GM18858 (cell line): Measurements from ENCODE around the gene ACOXL.
A peak's percentile ranks its signal among the peaks of the same experiment; 100 is the strongest.
"Not testable (repeated sequence)": the region's sequence is repeated elsewhere in the genome, so short reads cannot be mapped to it uniquely, and the experiment has no call there.

Experiments used
- ATAC-seq: cut with Tn5 transposase; IDR thresholded peaks from one replicate; pipeline ENCODE4 v1.9.1; 2021; ENCODE audit not compliant: unreplicated experiment

The ACOXL gene

DNA sequence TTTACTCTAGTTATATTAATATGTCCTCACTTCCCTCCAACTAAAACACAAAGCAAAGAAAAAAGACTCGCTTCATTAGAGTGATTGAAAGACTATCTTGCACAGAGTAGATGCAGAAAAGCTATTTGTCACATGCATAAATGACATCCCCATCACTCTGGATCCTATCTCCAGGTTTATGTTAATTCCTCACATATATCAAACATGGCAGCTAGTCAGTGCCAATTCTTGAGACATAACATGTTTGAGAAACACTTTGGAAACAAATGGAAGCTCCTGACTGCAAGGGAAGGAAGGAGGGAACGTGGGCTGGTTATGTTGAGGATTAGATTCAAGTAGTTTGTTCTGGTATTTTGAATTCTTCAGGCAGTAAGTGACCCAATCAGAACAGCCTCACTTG, 298.6 kb downstream of the ACOXL start:
- ATAC-seq, result peak; percentile 9

DNA sequence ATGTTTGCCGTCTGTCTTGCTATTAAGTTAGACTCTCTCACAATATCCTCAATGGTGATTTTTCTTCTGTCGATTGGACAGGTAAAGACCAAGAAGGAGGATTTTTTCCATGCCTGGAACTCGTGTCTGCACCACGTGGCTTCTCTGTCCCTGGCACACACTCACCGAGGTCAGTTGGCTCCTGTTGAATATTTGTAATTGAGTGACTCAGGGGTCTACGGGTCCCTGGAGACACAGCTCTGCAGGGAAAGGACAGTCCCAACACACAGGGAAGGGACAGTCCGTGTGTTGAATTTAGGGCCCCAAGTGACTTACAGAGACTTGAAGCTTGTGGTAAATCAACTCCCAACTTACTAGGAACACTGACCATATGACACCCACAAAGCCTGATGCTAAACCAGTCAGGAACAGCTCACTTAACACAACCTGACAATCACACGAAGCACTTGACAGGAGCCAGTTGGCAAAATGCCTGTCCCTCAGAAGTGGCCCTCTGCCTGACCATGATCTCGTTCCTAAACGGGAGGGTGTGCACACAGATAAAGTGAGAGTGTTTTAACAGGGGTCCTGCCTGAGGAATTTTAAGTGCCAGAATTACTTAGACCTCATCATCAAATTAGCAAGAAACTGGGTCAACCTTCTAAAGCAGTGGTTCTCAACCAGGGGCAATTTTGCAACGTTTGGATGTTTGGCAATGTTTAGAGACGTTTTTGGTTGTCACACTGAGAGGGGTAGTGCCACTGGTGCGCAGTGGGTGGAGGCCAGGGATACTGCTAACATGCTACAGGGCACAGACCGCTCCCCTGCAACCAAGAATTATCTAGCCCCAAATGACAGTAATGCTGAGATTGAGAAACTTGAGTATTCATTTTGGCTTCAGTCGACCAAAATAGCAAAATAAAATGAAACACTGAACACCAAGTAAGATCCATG, 299.4 kb downstream of the ACOXL start:
- no peak for ATAC-seq

DNA sequence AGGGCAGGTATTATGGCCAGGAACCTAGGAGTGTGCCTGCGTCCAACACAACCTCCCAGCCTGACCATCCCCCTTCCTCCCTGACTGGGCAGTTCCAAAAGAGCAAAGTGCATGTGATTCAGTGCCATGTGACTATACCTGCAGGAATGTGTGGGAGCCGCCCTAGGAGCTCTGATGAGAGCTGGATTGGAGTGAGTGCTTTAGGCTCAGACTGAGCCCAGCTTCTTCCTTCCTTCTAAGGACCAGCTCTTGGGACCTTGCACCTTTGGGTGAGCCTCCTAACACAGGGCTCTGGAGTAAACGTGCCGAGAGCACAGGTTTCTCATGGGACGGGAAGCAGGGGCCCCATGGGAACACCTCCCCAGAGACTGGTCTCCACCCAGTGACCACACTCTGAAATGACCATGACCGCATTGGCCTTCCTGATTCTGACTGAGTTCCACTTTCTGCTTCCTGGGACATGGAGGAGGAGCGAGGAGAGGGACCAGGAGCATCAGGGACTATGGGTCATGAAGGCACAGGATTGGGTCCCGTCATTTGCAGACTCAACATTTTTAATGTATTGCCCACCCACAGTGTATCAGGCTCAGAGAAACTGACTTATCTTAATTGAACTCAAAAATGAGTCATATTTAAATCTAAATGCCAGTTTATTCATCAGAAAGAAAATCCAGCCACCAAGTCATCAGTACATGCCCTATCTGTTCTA, 300.5 kb downstream of the ACOXL start:
- ATAC-seq, result no peak

DNA sequence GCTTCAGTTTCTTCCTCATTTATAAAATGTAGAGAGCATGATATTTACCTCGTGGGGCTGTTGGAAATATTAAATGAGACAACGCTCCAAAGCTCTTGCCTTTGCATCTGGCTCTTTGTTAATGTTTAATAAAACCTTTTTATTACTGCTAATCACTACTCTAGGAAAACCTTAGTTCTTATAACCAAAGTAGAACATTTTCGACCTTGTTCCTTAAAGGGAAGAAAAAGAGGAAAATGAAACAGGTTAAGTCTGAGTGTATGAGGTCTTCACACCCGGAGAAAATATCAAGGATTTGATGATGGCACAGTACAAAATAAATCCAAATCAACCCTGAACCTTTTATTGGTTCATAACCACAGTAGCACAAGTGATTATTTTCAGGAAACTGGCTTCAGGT, 301.8 kb downstream of the ACOXL start:
- ATAC-seq, result no peak

DNA sequence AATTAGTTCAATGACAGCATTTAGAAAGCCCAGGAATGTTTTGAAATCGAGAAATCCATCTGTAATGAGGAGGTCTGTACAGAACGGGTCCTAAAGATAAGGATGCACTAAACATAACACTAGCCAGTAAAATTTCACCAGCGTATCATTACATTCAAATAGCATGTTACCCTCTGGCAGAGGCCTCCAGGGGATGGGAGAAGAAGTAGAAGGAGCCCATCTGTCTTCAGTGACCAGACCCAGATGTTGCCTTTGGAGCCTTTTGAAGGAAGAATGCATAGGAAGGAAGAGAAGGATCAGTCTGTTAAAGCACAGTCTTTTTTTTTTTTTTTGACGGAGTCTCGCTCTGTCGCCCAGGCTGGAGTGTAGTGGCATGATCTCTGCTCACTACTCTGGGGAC, 302.2 kb downstream of the ACOXL start:
- ATAC-seq, result no peak

DNA sequence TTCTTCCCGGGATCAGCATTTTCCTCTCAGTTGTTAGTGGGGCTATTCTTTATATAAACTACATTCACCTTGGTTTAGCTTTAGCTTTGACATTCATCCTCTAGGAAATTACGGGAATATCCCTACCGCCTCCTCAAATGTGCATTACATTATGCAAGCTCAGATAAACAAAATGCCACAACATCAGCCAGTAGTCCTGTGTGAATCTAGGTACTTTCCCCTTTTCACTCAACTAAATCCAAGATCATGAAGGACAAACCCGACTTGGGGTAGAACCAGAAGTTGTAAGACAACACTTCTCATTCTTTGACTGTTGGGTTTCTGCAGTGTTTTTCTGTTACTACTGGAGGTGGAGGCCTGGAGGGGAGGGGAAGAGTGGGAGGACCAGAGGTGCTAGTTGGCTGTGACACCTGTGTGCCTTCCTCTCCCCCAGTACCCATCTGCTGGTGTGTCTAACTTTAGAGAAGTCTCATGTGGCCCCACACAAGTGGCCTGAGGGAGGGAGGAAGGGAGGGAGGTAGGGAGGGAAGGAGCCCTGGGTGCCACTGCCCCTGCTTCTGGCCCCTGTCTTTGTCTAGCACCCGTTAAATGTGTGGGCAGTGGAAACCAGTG, 303.6 kb downstream of the ACOXL start:
- no peak for ATAC-seq

DNA sequence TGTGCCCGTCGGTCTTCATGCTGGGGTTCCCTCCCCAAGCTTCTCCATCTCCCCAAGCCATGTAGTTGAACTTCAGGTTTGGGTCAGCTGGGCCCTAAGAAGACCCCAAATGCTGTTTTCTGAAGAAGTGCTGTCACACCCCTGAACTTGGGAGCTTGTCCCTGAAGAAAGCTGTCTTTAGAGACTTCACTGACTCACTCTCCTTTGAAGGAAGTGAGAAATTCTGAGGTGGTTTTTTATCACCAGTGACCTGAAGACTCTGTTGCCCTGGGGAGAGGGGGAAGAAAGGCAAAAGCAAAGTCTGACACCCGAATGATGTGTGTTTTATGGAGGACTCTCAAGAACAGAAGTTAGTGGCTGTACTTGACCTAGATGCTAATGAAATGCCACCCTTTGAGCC, 304.8 kb downstream of the ACOXL start:
- ATAC-seq, result no peak

DNA sequence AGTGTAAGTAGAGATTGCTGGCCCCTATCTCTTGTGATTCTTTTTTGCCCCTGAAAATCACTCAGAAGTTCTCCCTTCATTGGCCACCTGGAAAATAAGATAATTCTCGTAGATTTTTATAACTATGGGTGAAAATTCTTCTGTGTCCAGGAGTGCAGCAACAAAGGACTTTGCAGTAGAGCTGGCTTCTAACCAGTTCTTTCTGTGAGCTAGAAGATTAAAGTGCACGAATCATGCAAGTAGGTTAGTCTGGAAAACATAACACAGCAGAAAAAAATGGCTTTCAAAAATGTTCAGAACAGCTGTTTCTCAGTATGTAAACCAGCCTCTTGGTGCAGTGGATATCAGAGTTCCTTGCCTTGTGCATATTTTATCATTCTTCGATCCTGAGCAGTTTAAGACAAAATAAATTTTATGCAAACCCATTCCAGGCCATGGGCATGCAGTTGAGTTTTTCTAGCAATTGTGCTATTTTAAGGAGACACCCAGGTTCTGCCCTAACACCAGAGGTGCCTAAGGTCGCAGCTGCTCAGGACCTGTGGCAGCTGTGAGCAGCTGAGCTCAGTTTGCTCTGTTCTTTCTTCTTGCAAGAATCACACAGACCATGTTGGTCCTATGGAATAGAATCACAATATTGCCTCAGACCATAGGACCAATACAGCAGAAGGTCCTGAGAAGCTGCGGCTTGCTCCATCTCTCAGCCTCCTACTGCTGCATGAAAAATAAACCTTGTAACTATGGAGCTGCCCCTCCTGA, 307.4 kb downstream of the ACOXL start:
- no peak for ATAC-seq

DNA sequence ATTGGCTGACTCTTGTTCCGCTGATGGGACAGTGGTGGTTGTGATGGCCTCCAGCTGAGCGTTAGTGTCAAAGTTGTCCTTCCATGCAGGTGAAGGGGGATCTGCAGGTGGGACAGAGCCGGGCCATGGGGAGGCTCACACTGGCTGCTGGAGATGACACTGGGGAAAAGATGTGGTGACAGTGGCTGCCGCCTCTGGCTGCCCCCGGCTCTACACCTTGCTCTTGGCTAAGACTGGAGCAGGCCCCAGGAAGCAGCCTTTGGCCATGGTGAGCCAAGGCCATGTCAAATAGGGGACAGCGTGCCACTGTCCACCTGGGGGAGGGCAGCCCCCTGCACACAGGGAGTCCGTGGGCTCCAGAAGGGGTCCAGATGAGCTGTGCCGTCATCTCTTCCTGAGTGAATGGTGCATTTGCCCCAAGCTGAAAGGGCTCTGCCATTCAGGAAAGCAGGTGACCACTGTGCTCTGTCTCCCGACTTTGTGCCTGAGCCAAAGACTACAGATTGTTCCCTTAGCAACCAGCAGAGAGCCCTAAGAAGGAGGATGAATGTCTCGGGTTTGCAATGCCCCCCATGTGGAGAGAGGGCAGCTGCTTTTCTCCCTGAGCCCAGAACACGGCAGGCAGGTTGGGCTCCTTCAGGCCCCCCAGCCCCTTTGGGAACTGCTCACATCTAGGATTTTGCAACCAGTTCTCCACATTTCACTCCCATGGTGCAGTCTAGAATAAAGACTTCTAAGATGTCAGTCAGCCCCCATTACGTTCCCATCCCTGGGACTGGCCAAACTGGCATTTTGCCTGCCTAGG, 309.2 kb downstream of the ACOXL start:
- no peak for ATAC-seq

DNA sequence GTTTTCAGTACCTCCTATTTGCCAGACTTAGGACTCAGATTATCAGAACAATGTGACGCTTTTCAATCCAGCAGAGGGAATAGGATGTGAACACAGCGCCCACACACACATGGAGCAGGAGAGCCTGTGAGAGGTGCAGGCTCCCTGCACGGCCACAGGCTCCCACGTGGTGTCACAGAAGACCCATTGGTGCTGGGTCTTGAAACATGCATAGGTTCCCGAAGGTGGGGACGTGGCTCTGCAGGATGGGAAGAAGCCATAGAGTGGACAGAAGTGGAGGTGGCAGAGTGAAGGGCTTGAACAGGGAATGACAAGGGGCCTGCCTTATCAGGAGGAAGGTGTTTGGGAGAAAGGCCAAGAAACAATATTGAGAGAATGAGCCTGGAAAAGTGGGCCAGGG, 309.9 kb downstream of the ACOXL start:
- ATAC-seq, result no peak

DNA sequence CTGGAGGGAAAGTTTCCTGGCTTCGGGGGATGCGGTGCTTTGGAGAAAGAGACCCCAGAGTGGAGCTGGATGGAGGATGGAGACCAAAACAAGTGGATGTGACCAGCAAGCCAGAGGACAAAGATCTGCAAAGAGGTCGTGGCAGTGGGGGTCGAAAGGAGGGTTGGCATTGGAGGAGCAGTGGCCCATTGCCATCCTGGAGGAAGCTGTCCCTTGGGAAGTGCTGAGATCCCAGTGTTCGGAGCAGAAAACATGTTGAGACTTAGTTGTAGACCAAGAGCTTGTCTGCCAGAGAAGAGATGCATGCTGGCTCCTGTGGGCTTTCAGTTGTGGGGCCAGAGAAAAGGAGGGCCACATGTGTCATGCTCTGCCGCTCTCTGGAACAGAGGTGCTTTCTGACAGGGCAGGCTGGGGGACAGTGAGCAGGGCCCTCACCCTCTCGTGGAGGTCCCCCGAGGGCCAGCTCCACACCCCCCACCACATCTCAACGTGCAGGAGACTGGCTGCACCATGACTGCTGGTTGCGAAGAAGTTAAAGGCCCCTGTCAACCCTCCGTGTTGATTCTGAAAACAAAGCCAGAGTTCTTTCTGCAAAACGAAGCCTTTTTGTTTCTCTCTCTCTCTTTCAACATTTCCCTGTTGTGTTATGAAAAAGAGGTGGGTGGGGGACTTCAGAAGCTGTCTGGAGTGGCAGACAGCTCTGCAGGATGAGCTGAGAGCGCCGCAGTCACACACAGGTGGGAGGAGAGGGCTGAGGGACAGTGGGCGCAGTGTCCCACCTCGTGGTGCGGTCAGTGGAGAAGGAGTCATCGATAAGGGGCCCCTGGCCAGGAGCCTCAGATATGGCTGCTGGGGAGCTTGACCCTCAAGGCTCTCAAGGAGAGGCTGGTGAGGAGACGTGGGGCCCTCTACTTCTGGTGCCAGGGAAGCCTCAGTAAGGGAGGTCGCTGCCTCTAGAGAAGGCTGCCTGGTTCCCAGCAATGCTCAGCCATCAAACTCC, 310.7 kb downstream of the ACOXL start:
- no peak for ATAC-seq

DNA sequence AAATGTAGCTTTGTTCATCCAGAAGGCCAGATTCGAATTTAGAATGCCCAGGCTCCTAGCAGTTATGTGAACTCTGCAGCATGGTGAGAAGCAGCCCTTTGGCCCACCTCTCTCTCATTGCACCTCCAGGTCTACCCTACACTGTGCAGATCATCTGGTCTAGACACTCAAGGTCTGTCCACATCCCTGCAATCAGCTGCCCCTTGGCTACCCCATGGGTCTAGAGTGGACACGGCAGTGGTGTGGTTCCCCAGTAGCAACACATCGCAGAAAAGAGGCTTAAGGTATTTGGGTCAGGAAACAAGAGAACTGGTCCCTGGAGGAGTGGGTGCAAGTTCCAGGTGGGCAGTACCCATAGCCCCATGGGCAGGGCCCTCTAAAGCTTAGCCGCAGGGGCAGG, 311.7 kb downstream of the ACOXL start:
- ATAC-seq, result no peak

DNA sequence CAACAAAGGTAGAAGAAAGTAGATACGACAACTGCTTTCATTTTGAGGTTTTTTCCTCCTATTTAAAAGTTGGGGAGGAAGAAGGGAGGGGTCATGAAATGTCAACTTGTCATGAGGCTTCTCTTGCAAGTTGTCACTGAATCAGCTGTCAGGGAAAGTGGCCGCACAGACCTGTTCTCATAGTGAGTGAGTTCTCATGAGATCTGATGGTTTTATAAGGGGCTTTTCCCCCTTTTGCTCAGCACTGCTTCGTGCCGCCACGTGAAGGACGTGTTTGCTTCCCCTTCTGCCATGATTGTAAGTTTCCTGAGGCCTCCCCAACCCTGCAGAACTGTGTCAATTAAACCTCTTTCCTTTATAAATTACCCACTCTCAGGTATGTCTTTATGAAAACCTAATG, 312.9 kb downstream of the ACOXL start:
- not testable (repeated sequence) for ATAC-seq

DNA sequence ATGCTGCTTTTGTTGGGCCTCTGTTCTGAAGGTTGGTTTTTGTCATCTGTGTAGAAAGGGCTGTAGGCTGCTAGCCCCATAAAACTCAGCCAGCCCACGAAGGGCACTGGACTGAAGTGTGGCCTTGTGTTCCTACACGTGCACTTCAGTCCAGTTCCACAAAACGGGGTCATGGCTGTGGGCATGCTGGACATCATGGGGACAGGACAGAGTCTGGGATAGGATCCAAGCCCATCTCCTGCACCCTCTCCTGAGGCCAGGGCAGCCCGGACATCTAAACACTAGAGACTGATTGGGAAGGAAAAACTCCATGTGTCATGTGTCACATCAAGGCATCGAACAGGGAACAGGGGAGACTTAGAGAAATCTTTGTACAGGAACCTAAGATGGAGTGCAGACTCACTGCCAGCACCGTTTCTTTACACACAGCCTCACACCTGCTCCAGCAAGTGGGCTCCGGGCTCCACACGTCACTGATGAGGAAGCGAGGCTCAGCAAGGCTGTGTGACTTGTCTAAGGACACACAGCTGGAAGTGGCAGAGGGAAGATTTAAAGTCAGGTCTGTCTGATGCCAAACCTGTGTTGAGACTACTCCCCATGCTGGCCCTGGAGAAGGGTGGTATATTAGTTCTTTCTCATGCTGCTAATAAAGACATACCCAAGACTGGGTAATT, 313.5 kb downstream of the ACOXL start:
- ATAC-seq, result no peak

DNA sequence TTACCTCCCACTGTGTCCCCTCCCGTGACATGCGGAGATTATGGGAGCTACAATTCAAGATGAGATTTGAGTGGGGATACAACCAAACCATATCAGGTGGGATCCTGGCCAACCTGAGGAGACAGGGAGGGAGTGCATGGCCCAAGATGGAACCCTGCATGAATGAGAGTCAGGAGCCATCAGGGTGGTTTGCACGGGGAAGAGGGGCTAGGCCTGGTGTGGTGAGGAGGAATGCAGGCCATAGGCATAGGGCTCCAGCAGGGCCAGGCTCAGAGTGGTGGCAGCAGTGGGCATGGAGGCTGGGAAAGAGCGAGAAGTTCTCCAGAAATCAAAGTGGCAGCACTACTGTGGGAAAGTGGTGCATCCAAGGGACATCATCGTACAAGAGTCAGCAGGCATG, 314.3 kb downstream of the ACOXL start:
- no peak for ATAC-seq

DNA sequence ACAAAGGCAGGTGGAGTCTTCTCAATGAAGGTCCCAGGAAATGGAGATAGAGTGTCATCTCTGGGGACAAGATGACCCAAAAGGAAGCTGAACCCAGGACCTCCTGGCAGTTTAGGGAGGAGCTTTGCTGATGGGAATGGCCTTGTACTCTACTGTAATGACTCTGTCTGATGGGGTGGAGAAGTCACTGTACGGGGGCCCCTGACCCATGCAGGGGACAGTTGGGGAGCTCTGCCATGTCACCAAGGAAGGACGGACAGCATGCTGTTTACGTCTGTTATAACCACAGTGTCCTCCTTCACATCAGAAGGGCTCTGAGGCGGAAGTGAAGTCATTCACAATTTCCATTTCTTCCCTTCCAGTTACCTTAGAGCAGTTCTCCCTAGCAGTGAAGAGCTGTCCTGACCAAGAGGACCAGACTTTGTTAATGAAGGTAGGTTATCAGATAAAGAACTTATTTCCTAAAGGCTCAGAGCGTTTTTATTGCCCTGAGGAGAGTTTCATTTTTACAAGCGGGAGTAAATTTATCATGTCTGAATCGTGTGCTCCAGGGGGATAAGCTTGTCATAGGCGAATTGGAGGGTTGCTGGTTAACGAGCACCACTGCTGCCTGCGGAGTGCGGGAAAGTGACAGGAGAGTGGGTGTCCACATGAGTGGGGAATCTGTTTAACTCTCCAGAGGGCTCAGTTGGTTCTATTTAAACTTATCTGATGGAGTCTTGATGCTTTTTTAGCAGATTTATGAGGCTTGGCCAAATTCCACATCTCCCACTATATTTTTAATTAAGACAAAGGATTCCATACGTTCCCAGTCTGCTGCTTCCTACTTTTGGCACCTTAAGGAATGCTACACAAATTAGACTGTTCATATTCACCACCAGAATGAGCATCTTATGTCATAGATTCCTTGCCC, 316.7 kb downstream of the ACOXL start:
- ATAC-seq, result no peak

DNA sequence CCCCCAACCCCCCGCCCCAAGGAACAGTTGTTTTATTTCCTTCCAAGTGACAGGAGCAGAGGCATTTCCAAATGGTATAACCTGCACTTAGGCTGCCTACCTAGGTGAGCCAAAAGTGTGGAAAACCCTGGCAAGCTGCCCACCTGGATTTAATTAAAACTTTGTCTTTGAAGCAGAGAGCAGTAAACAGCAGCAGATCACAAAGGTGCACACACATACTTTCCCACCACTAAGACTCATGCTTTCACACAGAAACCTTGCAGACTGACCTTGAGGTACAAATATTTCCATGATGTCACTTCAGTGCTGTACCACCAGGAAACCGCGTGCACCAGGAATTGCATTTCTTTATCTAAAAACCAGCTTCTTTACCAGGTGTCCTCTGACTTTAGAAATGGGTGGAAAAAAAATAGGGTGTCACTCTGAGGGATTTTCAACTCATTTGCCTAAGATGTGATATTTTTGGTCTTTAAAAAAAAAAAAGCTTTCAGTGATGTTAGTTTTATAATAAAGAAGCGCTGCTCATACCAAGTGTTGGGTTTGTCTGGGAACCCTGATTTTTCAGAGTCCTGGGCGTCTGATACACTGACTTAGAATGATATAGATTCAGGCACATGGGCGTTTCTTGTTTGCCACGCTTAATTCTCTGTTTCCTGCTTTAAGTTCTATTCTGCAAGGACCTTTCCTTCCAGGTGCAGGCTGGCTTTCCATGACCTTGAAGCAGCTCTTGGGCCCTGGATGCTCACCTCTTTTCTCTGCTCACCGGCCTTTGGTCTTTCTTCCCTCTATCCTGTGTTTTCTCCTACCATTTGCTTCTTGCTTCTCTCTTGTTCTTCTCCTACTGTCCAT, 317.6 kb downstream of the ACOXL start:
- ATAC-seq, result peak; percentile 45
